ENCODE data around the gene CYP19A1.
"Not testable (repeated sequence)": the region's sequence is repeated elsewhere in the genome, so short reads cannot be mapped to it uniquely, and the experiment has no call there.

Gene CYP19A1

GRCh38 chr15:51191766-51192165 lies 146.6 kb downstream of the CYP19A1 start:
- no peak overlapping the region for H3K4me3 ChIP-seq
- no peaks in the 10 kb centered on the region for H3K9me3 ChIP-seq
- H4K20me1 ChIP-seq = no peaks in the 10 kb centered on the region
- H3K4me1 ChIP-seq = peaks cover 23% of the 10 kb centered on the region
- H3K9ac ChIP-seq = no peak overlapping the region
- H3K36me3 ChIP-seq = no peaks in the 10 kb centered on the region
- peaks cover 6% of the 10 kb centered on the region for H3K27me3 ChIP-seq
- H3K4me2 ChIP-seq = no peak overlapping the region
- no peak overlapping the region for H3K27ac ChIP-seq
- no peak for TF ChIP-seq Cebpa-rat (IDR thresholded peaks at IDR 0.05)

GRCh38 chr15:51191072-51191670 lies 147.2 kb downstream of the CYP19A1 start:
- no peak for TF ChIP-seq Cebpa-rat (IDR thresholded peaks at IDR 0.05)
- Histone ChIP-seq H3K27ac (no peak overlapping the region), H3K36me3 (no peaks in the 10 kb centered on the region), H3K27me3 (peaks cover 6% of the 10 kb centered on the region), H3K4me3 (no peak overlapping the region), H4K20me1 (no peaks in the 10 kb centered on the region), H3K4me2 (no peak overlapping the region), H3K9ac (no peak overlapping the region), H3K9me3 (no peaks in the 10 kb centered on the region), H3K4me1 (peaks cover 29% of the 10 kb centered on the region)

GRCh38 chr15:51190424-51191068 lies 147.8 kb downstream of the CYP19A1 start:
- no peak for TF ChIP-seq Cebpa-rat (IDR thresholded peaks at IDR 0.05)
- Histone ChIP-seq H3K9ac (no peak overlapping the region), H3K4me2 (no peak overlapping the region), H3K4me1 (peaks cover 36% of the 10 kb centered on the region), H4K20me1 (no peaks in the 10 kb centered on the region), H3K4me3 (no peak overlapping the region), H3K36me3 (no peaks in the 10 kb centered on the region), H3K27me3 (peaks cover 6% of the 10 kb centered on the region), H3K9me3 (no peaks in the 10 kb centered on the region), H3K27ac (no peak overlapping the region)

GRCh38 chr15:51189669-51190385 lies 148.6 kb downstream of the CYP19A1 start:
- Histone ChIP-seq H3K4me2 (no peak overlapping the region), H3K4me3 (no peak overlapping the region), H3K9me3 (no peaks in the 10 kb centered on the region), H3K27ac (no peak overlapping the region), H3K9ac (no peak overlapping the region), H4K20me1 (no peaks in the 10 kb centered on the region), H3K27me3 (peaks cover 6% of the 10 kb centered on the region), H3K36me3 (no peaks in the 10 kb centered on the region), H3K4me1 (peaks cover 37% of the 10 kb centered on the region)
- TF ChIP-seq Cebpa-rat (IDR thresholded peaks at IDR 0.05) = no peak

- not testable (repeated sequence) for H3K36me3 ChIP-seq, H3K27me3 ChIP-seq, H3K27ac ChIP-seq, H3K9me3 ChIP-seq, H4K20me1 ChIP-seq, H3K4me2 ChIP-seq, H3K9ac ChIP-seq, H3K4me3 ChIP-seq
- H3K4me1 ChIP-seq = peaks cover 36% of the 10 kb centered on the region
Measured at GRCh38 chr15:51188791-51189190, 149.6 kb downstream of the CYP19A1 start.

- Histone ChIP-seq H3K27me3 (no peaks in the 10 kb centered on the region; the same call in 1 of the 2 replicates), H3K4me2 (peak overlapping the region; percentile 75), H3K4me1 (peaks cover 28% of the 10 kb centered on the region), H3K9ac (no peak overlapping the region), H4K20me1 (no peaks in the 10 kb centered on the region), H3K4me3 (no peak overlapping the region), H3K36me3 (no peaks in the 10 kb centered on the region), H3K9me3 (no peaks in the 10 kb centered on the region), H3K27ac (peak overlapping the region; percentile 54; the same call in 1 of the 2 replicates)
- no peak for TF ChIP-seq Cebpa-rat (IDR thresholded peaks at IDR 0.05)
Measured at GRCh38 chr15:51186891-51187290, 151.5 kb downstream of the CYP19A1 start.

- Histone ChIP-seq H3K27ac (peak overlapping the region; percentile 54; the same call in 1 of the 2 replicates), H4K20me1 (no peaks in the 10 kb centered on the region), H3K36me3 (no peaks in the 10 kb centered on the region), H3K9ac (no peak overlapping the region), H3K4me1 (peaks cover 28% of the 10 kb centered on the region), H3K4me2 (peak overlapping the region; percentile 75), H3K9me3 (no peaks in the 10 kb centered on the region), H3K4me3 (no peak overlapping the region), H3K27me3 (no peaks in the 10 kb centered on the region; the same call in 1 of the 2 replicates)
- TF ChIP-seq Cebpa-rat (IDR thresholded peaks at IDR 0.05) = no peak
Measured at GRCh38 chr15:51186181-51186705, 152.2 kb downstream of the CYP19A1 start.

GRCh38 chr15:51185213-51186159 lies 152.9 kb downstream of the CYP19A1 start:
- Histone ChIP-seq H3K4me3 (no peak overlapping the region), H3K27me3 (no peaks in the 10 kb centered on the region; the same call in 1 of the 2 replicates), H3K9ac (no peak overlapping the region), H3K36me3 (no peaks in the 10 kb centered on the region), H3K4me2 (peak overlapping the region; percentile 75), H3K27ac (no peak overlapping the region), H3K4me1 (peaks cover 28% of the 10 kb centered on the region), H4K20me1 (no peaks in the 10 kb centered on the region), H3K9me3 (no peaks in the 10 kb centered on the region)
- no peak for TF ChIP-seq Cebpa-rat (IDR thresholded peaks at IDR 0.05)

GRCh38 chr15:51184627-51185026 lies 153.8 kb downstream of the CYP19A1 start:
- no peak for TF ChIP-seq Cebpa-rat (IDR thresholded peaks at IDR 0.05)
- Histone ChIP-seq H3K4me1 (peaks cover 28% of the 10 kb centered on the region), H3K9me3 (no peaks in the 10 kb centered on the region), H3K4me3 (no peak overlapping the region), H3K4me2 (no peak overlapping the region), H3K36me3 (no peaks in the 10 kb centered on the region), H3K27me3 (no peaks in the 10 kb centered on the region; the same call in 1 of the 2 replicates), H3K9ac (no peak overlapping the region), H3K27ac (no peak overlapping the region), H4K20me1 (no peaks in the 10 kb centered on the region)

Measured in BLaER1 (cell line).